ENCODE data around the gene WDR77.

DNA sequence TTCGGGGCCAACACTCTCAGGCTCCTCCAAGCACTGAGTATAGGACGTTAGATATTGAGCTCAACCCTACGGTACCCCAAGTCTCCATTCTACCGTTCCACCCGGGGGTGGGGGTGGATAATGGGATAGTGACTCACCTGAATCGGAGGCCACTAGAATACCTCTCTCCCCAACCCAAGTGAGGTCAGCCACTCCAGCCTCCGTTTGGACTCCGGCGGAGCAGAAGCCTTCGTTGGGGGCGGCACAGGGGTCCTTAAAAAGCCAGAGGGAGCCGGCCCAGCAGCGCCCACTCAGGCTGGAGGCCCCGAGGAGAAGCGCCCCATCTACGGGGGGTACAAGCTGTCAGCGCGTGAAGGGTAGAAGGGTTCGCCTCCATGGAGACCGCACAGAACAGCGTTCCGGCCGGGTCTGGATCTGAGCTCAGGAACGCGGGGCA, 556 bp downstream of the WDR77 start:
- TF ChIP-seq, protein P1, sequence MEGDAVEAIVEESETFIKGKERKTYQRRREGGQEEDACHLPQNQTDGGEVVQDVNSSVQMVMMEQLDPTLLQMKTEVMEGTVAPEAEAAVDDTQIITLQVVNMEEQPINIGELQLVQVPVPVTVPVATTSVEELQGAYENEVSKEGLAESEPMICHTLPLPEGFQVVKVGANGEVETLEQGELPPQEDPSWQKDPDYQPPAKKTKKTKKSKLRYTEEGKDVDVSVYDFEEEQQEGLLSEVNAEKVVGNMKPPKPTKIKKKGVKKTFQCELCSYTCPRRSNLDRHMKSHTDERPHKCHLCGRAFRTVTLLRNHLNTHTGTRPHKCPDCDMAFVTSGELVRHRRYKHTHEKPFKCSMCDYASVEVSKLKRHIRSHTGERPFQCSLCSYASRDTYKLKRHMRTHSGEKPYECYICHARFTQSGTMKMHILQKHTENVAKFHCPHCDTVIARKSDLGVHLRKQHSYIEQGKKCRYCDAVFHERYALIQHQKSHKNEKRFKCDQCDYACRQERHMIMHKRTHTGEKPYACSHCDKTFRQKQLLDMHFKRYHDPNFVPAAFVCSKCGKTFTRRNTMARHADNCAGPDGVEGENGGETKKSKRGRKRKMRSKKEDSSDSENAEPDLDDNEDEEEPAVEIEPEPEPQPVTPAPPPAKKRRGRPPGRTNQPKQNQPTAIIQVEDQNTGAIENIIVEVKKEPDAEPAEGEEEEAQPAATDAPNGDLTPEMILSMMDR (IDR thresholded peaks at IDR 0.05): no peak
- no peak for TF ChIP-seq POLR2A (IDR thresholded peaks at IDR 0.05)

All from testis (tissue), 2 donors.